Caki2 (cell line): ENCODE measurements around the gene TXNRD2. TPM values are rescaled to one million over a fixed set of nuclear protein-coding genes. Genes with fewer than 3 reads are reported as not detected.
"Not testable (repeated sequence)": the region's sequence is repeated elsewhere in the genome, so short reads cannot be mapped to it uniquely, and the experiment has no call there.

ENCODE experiments used
- DNase-seq: peaks from one replicate; pipeline ENCODE4 v3.0.0-alpha.2; 2015; ENCODE audit warnings: low read depth
- in situ Hi-C: cut with HindIII; loops from 2 replicates; pipeline ENCODE4 v1.10.0; 2016; ENCODE audit warnings: low sequenced_read_pairs, low pct_unique_long_range_greater_than_20kb, mixed read lengths
- total RNA-seq: library from RNA; depleted of rRNA; stranded (reverse); fragments of >200 nt; shearing (Covaris generic); gene quantifications from 2 replicates; pipeline ENCODE4 v1.2.3, GENCODE V29; 2014; ENCODE audit warnings: low replicate concordance

Gene TXNRD2
- total RNA-seq, 1 experiment from 2014 or later = 54.5 TPM

- in situ Hi-C loops = no loop called here
- DNase-seq = no peak
These were observed 54.2 kb downstream of the TXNRD2 start for GRCh38 chr22:19887256-19887985.

- in situ Hi-C loops = no loop called here
- DNase-seq = no peak
These were observed 54.9 kb downstream of the TXNRD2 start for GRCh38 chr22:19886605-19887255.

DNA sequence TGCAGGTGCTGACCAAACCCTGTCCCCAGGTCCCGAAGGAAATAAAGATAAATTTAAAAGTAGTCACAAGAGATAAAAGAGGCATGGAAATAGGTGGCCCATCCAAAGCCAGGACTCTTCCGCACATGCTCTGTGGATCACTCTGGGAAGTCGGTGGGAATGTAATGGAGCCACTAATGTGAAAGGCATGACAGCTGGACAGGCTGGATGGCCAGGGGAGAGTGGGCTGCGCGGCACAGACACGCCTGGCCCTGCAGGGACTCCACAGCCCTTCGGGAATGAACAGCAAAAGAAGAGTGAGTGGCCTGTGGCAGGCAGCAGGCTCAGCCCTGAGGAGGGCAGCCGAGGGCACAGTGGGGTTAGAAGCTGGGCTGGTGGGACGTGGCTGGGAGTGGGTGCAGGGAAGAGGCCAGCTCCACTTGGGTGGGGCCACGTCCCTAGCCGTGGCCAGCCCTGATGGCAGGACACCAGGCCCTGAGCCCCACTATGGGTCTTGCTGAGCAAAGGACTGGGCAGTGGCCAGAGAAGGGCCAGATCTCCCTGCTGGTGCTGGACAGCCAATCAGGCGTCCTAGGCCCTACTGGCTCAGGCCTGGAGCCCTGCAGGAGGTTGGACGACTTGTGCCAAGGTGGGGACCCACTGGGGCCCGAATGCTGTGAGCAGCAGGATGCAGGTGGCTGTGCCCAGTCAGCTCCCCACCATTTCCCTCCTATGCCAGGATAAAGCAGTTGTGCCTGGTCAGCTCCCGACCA lies 55.6 kb downstream of the TXNRD2 start:
- DNase-seq = no peak
- in situ Hi-C loops = no loop called here

GRCh38 chr22:19884954-19885751 lies 56.5 kb downstream of the TXNRD2 start:
- in situ Hi-C loops = no loop called here
- no peak for DNase-seq

GRCh38 chr22:19884161-19884953 lies 57.3 kb downstream of the TXNRD2 start:
- in situ Hi-C loops = no loop called here

DNA sequence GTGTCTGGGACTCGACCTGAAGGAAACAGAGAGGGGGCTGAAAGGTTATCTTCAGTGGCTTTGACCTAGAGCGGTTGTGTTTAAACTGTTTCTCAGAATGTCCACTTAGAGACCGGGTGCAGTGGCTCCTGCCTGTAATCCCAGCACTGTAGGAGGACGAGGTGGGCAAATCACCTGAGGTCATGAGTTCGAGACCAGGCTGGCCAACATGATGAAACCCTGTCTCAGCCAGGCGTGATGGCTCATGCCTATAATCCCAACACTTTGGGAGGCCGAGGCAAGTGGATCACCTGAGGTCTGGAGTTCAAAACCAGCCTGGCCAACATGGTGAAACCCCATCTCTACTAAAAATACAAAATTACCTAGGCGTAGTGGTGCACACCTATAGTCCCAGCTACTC lies 58.2 kb downstream of the TXNRD2 start:
- in situ Hi-C loops, DNase-seq: not testable (repeated sequence)

More at GRCh38 chr22:19884161-19884953, 57.3 kb downstream of the TXNRD2 start:
- no peak for DNase-seq

DNA sequence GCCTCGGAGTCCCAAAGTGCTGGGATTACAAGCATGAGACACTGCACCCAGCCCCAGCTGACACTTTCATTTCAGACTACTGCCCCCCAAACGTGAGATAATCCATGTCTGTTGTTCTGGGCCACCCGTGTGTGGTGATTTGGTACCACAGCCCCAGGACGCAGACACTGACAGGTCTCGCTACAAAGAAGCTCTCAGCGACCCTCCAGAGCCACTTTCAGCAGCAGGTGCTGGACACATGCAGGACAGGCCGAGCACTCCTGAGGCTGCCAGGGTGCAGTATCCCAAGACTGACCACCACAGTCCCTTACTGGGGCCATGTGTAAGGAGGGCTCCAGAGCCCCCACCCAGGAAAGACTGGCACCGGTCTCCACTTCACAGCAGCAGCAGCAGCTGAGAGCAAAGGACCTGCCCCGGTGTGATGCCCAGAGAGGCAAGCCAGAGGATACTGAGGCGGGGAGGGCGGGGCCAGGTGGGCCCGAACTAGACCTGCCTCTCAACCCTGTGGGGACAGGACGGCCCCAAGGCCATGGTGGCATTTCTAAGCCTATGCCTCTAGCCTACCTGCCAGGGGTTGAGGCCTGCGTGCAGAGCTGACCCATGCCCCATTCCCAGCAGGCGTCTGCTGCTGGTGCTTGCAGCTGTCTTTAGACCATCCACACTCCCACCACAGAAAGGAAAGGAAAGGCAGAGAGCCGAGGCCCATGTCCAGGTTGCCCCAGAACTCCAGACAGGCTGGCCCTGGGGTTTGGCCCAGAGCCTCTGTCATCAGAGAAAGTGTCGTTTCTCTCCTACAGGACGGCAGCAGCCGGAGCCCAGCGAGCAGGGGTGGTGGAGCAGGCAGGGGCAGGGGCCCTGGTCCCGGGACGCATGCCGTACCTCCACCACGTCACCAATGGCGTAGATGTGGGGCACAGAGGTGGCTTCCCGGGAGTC lies 58.9 kb downstream of the TXNRD2 start:
- no peak for DNase-seq
- in situ Hi-C loops = no loop called here

- in situ Hi-C loops = no loop called here
- peak; percentile 95 for DNase-seq
These were observed 60.6 kb downstream of the TXNRD2 start for GRCh38 chr22:19880786-19881569.

- DNase-seq = no peak
- in situ Hi-C loops = no loop called here
These were observed 61.4 kb downstream of the TXNRD2 start for GRCh38 chr22:19879992-19880785.

DNA sequence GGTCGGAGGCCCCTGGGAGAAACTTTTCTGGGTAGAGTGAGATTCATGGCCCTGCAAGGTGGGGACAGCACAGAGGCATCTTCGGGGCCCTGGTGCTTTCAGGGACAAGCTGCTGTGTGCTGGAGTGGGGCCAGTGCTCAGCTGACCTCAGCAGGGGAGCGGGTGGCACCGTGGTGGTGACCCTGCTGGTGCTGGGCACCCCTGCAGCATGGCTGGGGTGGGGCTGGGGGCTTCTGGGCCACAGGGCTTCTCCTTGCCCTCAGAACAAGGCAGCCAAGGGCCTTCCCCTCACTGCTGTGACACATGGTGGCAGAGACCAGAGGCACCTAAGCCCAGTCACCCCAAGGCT lies 62.0 kb downstream of the TXNRD2 start:
- DNase-seq = no peak
- in situ Hi-C loops = no loop called here

GRCh38 chr22:19879246-19879570 lies 62.4 kb downstream of the TXNRD2 start:
- DNase-seq = no peak
- in situ Hi-C loops = no loop called here

- no peak for DNase-seq
- in situ Hi-C loops = no loop called here
These were observed 63.0 kb downstream of the TXNRD2 start for GRCh38 chr22:19878461-19879245.

GRCh38 chr22:19877626-19878339 lies 63.8 kb downstream of the TXNRD2 start:
- in situ Hi-C loops = no loop called here
- DNase-seq = no peak

GRCh38 chr22:19876941-19877625 lies 64.5 kb downstream of the TXNRD2 start:
- in situ Hi-C loops = no loop called here
- DNase-seq = no peak
